ENCODE measurements around the gene PCNX3. TPM values are rescaled to one million over a fixed set of nuclear protein-coding genes. Genes with fewer than 3 reads are reported as not detected.
"Not testable (repeated sequence)": the region's sequence is repeated elsewhere in the genome, so short reads cannot be mapped to it uniquely, and the experiment has no call there.

Gene PCNX3
- total RNA-seq, 1 donor from 2014 or later: 34.0 TPM

DNA sequence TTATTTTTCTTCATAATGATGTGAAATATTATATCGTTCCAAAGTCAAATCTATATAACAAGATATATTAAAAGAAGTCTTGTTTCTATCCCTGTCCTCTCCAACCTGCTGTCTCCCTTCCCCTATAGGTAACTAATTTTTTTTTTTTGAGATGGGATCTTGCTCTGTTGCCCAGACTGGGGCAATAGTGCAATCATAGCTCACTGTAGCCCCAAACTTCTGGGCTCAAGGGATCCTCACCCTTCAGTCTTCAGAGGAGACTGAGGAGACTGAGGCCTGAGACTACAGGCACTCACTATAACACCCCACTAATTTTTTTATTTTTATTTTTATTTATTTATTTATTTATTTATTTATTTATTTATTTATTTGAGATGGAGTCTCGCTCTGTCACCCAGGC lies 57.4 kb downstream of the PCNX3 start:
- H3K36me3 ChIP-seq: no peaks in the 10 kb centered on the region
- TF ChIP-seq CTCF (IDR thresholded peaks at IDR 0.05): no peak
- no peaks in the 10 kb centered on the region for H3K27me3 ChIP-seq
- H3K4me3 ChIP-seq: no peak overlapping the region
- ATAC-seq (no peak), DNase-seq (no peak)
- H3K27ac ChIP-seq: no peak overlapping the region
- intact Hi-C loops (cut with DNase I): no loop called here
- H3K4me1 ChIP-seq: no peaks in the 10 kb centered on the region
- H3K9me3 ChIP-seq: no peaks in the 10 kb centered on the region

- Histone ChIP-seq H3K4me1 (no peaks in the 10 kb centered on the region), H3K27ac (no peak overlapping the region), H3K27me3 (no peaks in the 10 kb centered on the region), H3K4me3 (no peak overlapping the region), H3K9me3 (no peaks in the 10 kb centered on the region), H3K36me3 (no peaks in the 10 kb centered on the region)
- intact Hi-C loops (cut with DNase I): no loop called here
- TF ChIP-seq CTCF (IDR thresholded peaks at IDR 0.05): no peak
- ATAC-seq (no peak), DNase-seq (no peak)
Observed at GRCh38 chr11:65680192-65680743, 64.7 kb downstream of the PCNX3 start.

- intact Hi-C loops (cut with DNase I); DNase-seq; H3K4me3 ChIP-seq; H3K36me3 ChIP-seq; H3K27ac ChIP-seq; ATAC-seq; H3K4me1 ChIP-seq; H3K9me3 ChIP-seq; H3K27me3 ChIP-seq: not testable (repeated sequence)
Observed at GRCh38 chr11:65683480-65683879, 67.9 kb downstream of the PCNX3 start.

GRCh38 chr11:65685981-65686380 lies 70.4 kb downstream of the PCNX3 start:
- Histone ChIP-seq H3K36me3 (no peaks in the 10 kb centered on the region), H3K4me3 (no peak overlapping the region), H3K27ac (no peak overlapping the region), H3K27me3 (no peaks in the 10 kb centered on the region), H3K9me3 (no peaks in the 10 kb centered on the region), H3K4me1 (no peaks in the 10 kb centered on the region)
- no peak for ATAC-seq
- no peak for TF ChIP-seq CTCF (IDR thresholded peaks at IDR 0.05)
- intact Hi-C loops (cut with DNase I): no loop called here
- DNase-seq: no peak

Small RNA genes lying within 50 kb of the gene (microRNA-seq; reads per million reads assigned to microRNA genes)
- gene MIR4489 (ENCODE audit: borderline microRNAs expressed) (not detected), gene MIR4690 (ENCODE audit: borderline microRNAs expressed) (not detected)

Other genes with a start within 250 kb of the PCNX3 start
- 11.5 TPM for gene SLC25A45, start 233.1 kb upstream of the PCNX3 start, total RNA-seq
- gene FRMD8, start 229.1 kb upstream of the PCNX3 start, total RNA-seq: 37.1 TPM
- gene NEAT1, start 193.0 kb upstream of the PCNX3 start, total RNA-seq: 1,120 TPM
- gene MALAT1, start 116.7 kb upstream of the PCNX3 start, total RNA-seq: 11,917 TPM
- 74.4 TPM for gene SCYL1, start 90.7 kb upstream of the PCNX3 start, total RNA-seq
- gene LTBP3, start 57.4 kb upstream of the PCNX3 start, total RNA-seq: 128 TPM
- 24.0 TPM for gene ZNRD2, start 45.3 kb upstream of the PCNX3 start, total RNA-seq
- gene FAM89B, start 43.2 kb upstream of the PCNX3 start, total RNA-seq: 44.1 TPM
- gene EHBP1L1, start 39.7 kb upstream of the PCNX3 start, total RNA-seq: 88.3 TPM
- gene KCNK7, start 20.0 kb upstream of the PCNX3 start, total RNA-seq: 1.3 TPM
- 106 TPM for gene MAP3K11, start 1.6 kb upstream of the PCNX3 start, total RNA-seq
- gene SIPA1, start 22.3 kb downstream of the PCNX3 start, total RNA-seq: 86.5 TPM
- 68.2 TPM for gene RELA, start 47.1 kb downstream of the PCNX3 start, total RNA-seq
- 77.5 TPM for gene KAT5, start 96.5 kb downstream of the PCNX3 start, total RNA-seq
- 42.5 TPM for gene RNASEH2C, start 105.0 kb downstream of the PCNX3 start, total RNA-seq
- 35.6 TPM for gene AP5B1, start 165.2 kb downstream of the PCNX3 start, total RNA-seq
- gene OVOL1, start 171.3 kb downstream of the PCNX3 start, total RNA-seq: 2.7 TPM
- gene SNX32, start 218.2 kb downstream of the PCNX3 start, total RNA-seq: not detected
- gene CFL1, start 242.4 kb downstream of the PCNX3 start, total RNA-seq: 608 TPM
- 49.4 TPM for gene MUS81, start 244.7 kb downstream of the PCNX3 start, total RNA-seq

Measured in upper lobe of right lung (tissue), 1 donor.